Glutamatergic neuron (in vitro differentiated cells): ENCODE measurements around the gene MALRD1. TPM values are rescaled to one million over a fixed set of nuclear protein-coding genes. Genes with fewer than 3 reads are reported as not detected.

ENCODE experiments used
- DNase-seq: peaks from one replicate; pipeline ENCODE4 v3.0.0; 2022
- H3K27ac Mint-ChIP-seq: one replicate; pipeline ENCODE4 v1.8.0; 2020; ENCODE audit warnings: mild to moderate bottlenecking, mixed read lengths, inconsistent platforms; ENCODE audit not compliant: unreplicated experiment
- H3K27me3 Mint-ChIP-seq: one replicate; pipeline ENCODE4 v1.8.0; 2020; ENCODE audit warnings: mild to moderate bottlenecking, moderate library complexity, mixed read lengths, inconsistent platforms; ENCODE audit not compliant: unreplicated experiment
- H3K36me3 Mint-ChIP-seq: one replicate; pipeline ENCODE4 v1.8.0; 2020; ENCODE audit warnings: mild to moderate bottlenecking, mixed read lengths, inconsistent platforms; ENCODE audit not compliant: unreplicated experiment
- H3K4me1 Mint-ChIP-seq: one replicate; pipeline ENCODE4 v1.8.0; 2020; ENCODE audit warnings: mild to moderate bottlenecking, low read depth, mixed read lengths, inconsistent platforms; ENCODE audit not compliant: unreplicated experiment
- H3K4me3 Mint-ChIP-seq: one replicate; pipeline ENCODE4 v1.8.0; 2020; ENCODE audit warnings: mild to moderate bottlenecking, mixed read lengths, inconsistent platforms; ENCODE audit not compliant: unreplicated experiment
- H3K9me3 Mint-ChIP-seq: one replicate; pipeline ENCODE4 v1.8.0; 2020; ENCODE audit warnings: mild to moderate bottlenecking, moderate library complexity, mixed read lengths, inconsistent platforms; ENCODE audit not compliant: unreplicated experiment
- CTCF ChIP-seq: fragments of 200-600 bp; sonication (generic); IDR thresholded peaks from one replicate; pipeline ENCODE4 v1.5.0; 2021; ENCODE audit not compliant: partially characterized antibody, unreplicated experiment
- total RNA-seq: library from RNA; stranded (reverse); fragmentation: NEBNext Ultra II Directional; extraction: Animal tissue kit (Norgen Biotek cat#: 25700); gene quantifications from one replicate; pipeline ENCODE4 v1.2.1, GENCODE V29; 2021; ENCODE audit not compliant: unreplicated experiment

MALRD1 gene
- total RNA-seq, 1 donor from 2014 or later = 0.27 TPM

- DNase-seq = no peak
- no peaks in the 10 kb centered on the region for H3K36me3 Mint-ChIP-seq
- H3K9me3 Mint-ChIP-seq = no peaks in the 10 kb centered on the region
- peaks cover 2% of the 10 kb centered on the region for H3K4me1 Mint-ChIP-seq
- TF ChIP-seq CTCF = no peak
- H3K27ac Mint-ChIP-seq = no peak overlapping the region
- no peaks in the 10 kb centered on the region for H3K27me3 Mint-ChIP-seq
- H3K4me3 Mint-ChIP-seq = no peak overlapping the region
These were observed 68.8 kb downstream of the MALRD1 start for GRCh38 chr10:19117438-19117837.

- Mint-ChIP-seq H3K27me3 (no peaks in the 10 kb centered on the region), H3K4me1 (peaks cover 2% of the 10 kb centered on the region), H3K36me3 (no peaks in the 10 kb centered on the region), H3K9me3 (no peaks in the 10 kb centered on the region), H3K27ac (no peak overlapping the region), H3K4me3 (no peak overlapping the region)
- no peak for DNase-seq
- no peak for TF ChIP-seq CTCF
These were observed 70.6 kb downstream of the MALRD1 start for GRCh38 chr10:19119191-19119590.

GRCh38 chr10:19120381-19120908 is 71.8 kb downstream of the MALRD1 start:
- H3K4me3 Mint-ChIP-seq = no peak overlapping the region

GRCh38 chr10:19133992-19134391 is 85.4 kb downstream of the MALRD1 start:
- TF ChIP-seq CTCF = no peak
- Mint-ChIP-seq H3K9me3 (no peaks in the 10 kb centered on the region), H3K4me1 (no peaks in the 10 kb centered on the region), H3K27me3 (no peaks in the 10 kb centered on the region), H3K27ac (no peak overlapping the region), H3K36me3 (no peaks in the 10 kb centered on the region), H3K4me3 (no peak overlapping the region)
- DNase-seq = no peak

More at GRCh38 chr10:19120381-19120908, 71.8 kb downstream of the MALRD1 start:
- TF ChIP-seq CTCF = no peak
- Mint-ChIP-seq H3K9me3 (no peaks in the 10 kb centered on the region), H3K27me3 (no peaks in the 10 kb centered on the region), H3K27ac (no peak overlapping the region), H3K4me1 (peaks cover 2% of the 10 kb centered on the region), H3K36me3 (no peaks in the 10 kb centered on the region)
- no peak for DNase-seq

GRCh38 chr10:19142967-19143366 is 94.4 kb downstream of the MALRD1 start:
- H3K27ac Mint-ChIP-seq = no peak overlapping the region
- no peak for DNase-seq
- H3K27me3 Mint-ChIP-seq = no peaks in the 10 kb centered on the region

More at GRCh38 chr10:19142967-19143366, 94.4 kb downstream of the MALRD1 start:
- Mint-ChIP-seq H3K36me3 (no peaks in the 10 kb centered on the region), H3K4me3 (no peak overlapping the region), H3K4me1 (no peaks in the 10 kb centered on the region), H3K9me3 (no peaks in the 10 kb centered on the region)
- no peak for TF ChIP-seq CTCF
